GM12872 (cell line): ENCODE data around the gene WNK3.

ENCODE experiments used
- TF ChIP-seq, protein P1 (sequence below): IDR thresholded peaks from 3 replicates; pipeline ENCODE4 v1.5.1; 2011; ENCODE audit warnings: low read depth, mild to moderate bottlenecking, low read length, moderate library complexity; ENCODE audit not compliant: insufficient read depth

The WNK3 gene

GRCh38 chrX:54230435-54231148 is 127.3 kb downstream of the WNK3 start:
- TF ChIP-seq, protein P1, sequence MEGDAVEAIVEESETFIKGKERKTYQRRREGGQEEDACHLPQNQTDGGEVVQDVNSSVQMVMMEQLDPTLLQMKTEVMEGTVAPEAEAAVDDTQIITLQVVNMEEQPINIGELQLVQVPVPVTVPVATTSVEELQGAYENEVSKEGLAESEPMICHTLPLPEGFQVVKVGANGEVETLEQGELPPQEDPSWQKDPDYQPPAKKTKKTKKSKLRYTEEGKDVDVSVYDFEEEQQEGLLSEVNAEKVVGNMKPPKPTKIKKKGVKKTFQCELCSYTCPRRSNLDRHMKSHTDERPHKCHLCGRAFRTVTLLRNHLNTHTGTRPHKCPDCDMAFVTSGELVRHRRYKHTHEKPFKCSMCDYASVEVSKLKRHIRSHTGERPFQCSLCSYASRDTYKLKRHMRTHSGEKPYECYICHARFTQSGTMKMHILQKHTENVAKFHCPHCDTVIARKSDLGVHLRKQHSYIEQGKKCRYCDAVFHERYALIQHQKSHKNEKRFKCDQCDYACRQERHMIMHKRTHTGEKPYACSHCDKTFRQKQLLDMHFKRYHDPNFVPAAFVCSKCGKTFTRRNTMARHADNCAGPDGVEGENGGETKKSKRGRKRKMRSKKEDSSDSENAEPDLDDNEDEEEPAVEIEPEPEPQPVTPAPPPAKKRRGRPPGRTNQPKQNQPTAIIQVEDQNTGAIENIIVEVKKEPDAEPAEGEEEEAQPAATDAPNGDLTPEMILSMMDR: no peak

DNA sequence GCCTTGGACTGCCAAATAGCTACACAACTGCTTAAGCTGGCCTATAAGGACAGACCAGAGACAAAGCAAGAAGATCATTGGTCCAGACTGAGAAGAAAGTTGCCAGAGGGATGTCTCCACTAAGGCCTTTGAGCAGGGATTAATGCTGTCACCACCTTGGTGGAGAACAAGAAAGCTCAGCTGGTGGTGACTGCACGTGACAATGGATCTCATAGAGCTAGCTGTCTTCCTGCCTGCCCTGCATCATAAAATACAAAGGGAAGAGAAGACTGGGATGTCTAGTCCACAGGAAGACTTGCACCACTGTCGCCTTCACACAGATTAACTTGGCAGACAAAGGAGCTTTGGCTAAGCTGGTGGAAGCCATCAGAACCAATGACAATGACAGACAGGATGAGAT is 134.3 kb downstream of the WNK3 start:
- TF ChIP-seq, protein P1: no peak

GRCh38 chrX:54213603-54214002 is 144.2 kb downstream of the WNK3 start:
- TF ChIP-seq, protein P1: no peak

GRCh38 chrX:54208531-54208930 is 149.3 kb downstream of the WNK3 start:
- TF ChIP-seq, protein P1: no peak

DNA sequence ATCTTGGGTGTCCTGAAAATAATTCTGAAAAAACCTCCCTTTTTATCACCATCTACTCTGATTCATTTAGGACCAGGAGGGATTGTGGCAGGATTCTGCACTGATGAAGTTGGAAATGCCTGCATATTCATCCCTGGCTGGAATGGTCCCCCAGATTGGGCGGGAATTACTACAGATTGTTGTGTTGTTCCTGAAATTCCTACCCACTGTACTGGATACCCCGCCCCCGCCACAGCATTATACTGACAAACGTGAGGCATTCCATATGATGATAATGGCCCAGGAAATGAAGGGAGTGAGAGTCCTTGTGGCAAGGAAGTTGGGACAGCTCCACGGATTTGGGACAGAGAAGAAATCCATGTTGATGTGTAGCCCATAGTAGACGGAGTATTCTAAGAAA is 159.6 kb downstream of the WNK3 start:
- TF ChIP-seq, protein P1: no peak

- TF ChIP-seq, protein P1: no peak
These were observed 162.8 kb downstream of the WNK3 start for GRCh38 chrX:54194982-54195588.

- TF ChIP-seq, protein P1: no peak
These were observed 164.6 kb downstream of the WNK3 start for GRCh38 chrX:54193085-54193821.
